ENCODE results near the gene PKMYT1. TPM values are rescaled to one million over a fixed set of nuclear protein-coding genes. Genes with fewer than 3 reads are reported as not detected.

PKMYT1 gene
- total RNA-seq, 1 donor from 2014 or later, result 2.1 TPM

DNA sequence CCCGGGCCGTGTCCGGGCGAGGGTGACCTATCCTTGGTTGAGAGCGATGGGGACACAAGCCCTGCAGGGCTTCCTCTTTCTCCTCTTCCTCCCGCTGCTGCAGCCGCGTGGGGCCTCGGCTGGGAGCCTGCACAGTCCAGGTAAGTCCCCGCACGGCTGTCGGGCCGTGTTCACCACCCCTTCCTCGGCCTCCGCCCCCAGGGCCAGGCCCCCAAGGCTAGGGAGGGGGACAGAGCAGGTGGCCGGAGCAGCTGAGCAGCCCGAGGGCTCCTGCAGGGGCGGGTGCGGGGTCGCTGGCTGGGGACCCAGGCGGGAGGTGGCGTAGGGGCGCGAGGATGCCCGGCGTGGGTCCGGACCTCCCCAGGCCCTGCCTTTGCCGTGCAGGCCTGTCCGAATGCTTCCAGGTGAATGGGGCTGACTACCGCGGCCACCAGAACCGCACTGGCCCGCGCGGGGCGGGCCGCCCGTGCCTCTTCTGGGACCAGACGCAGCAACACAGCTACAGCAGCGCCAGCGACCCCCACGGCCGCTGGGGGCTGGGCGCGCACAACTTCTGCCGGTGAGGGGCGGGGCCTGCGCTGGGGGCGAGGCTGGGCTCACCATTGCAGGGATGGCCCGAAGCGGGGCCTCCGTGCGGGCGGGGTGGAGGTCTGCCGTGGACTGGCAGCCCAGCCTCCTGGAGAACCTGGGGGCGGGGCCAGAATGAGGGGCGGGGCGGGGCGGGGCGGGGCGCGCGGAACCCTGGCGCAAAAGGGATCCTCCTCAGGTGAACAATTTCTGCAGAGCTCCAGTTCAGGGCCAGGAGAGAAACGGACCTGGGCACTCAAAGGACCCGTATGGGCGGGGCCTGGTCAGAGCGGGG, 15.5 kb downstream of the PKMYT1 start:
- Histone ChIP-seq H3K27me3 (ENCODE audit: control insufficient read depth in 3 of 3, insufficient read depth in 3 of 3, low read length in 3 of 3) (peaks cover 67 to 76% (median 69%) of the 10 kb centered on the region in 3 donors), H3K4me1 (ENCODE audit: control insufficient read depth in 3 of 3, insufficient read depth in 3 of 3, low read length in 3 of 3) (peaks cover 21 to 25% (median 24%) of the 10 kb centered on the region in 3 donors), H3K27ac (ENCODE audit: low read depth, low read length) (no peak overlapping the region), H3K4me3 (ENCODE audit: low read length in 3 of 3) (no peak overlapping the region), H3K9me3 (ENCODE audit: control insufficient read depth in 3 of 3, low read length in 3 of 3) (no peaks in the 10 kb centered on the region), H3K9ac (ENCODE audit: low read depth in 1 of 3, low read length in 3 of 3) (no peak overlapping the region), H3K36me3 (ENCODE audit: control insufficient read depth in 3 of 3, insufficient read depth in 3 of 3, low read length in 3 of 3) (no peaks in the 10 kb centered on the region)

GRCh38 chr16:2963723-2964474, 16.3 kb downstream of the PKMYT1 start, which contains the start of gene KREMEN2:
TSS of gene KREMEN2 (plus strand) at chr16:2964275. CDS start at chr16:2964521, 246 bp downstream.
- no peaks in the 10 kb centered on the region for H3K36me3 ChIP-seq (ENCODE audit: control insufficient read depth in 3 of 3, insufficient read depth in 3 of 3, low read length in 3 of 3)
- H3K9me3 ChIP-seq (ENCODE audit: control insufficient read depth in 3 of 3, low read length in 3 of 3), result no peaks in the 10 kb centered on the region
- peak within 1 kb of the TSS in 2 of 3 donors; percentile 29 to 32 for H3K4me3 ChIP-seq (ENCODE audit: low read length in 3 of 3)
- H3K27ac ChIP-seq (ENCODE audit: low read depth, low read length), result no peak within 1 kb of the TSS
- no peak within 1 kb of the TSS for H3K9ac ChIP-seq (ENCODE audit: low read depth in 1 of 3, low read length in 3 of 3)
- H3K4me1 ChIP-seq (ENCODE audit: control insufficient read depth in 3 of 3, insufficient read depth in 3 of 3, low read length in 3 of 3), result peaks cover 20 to 21% (median 21%) of the 10 kb centered on the region in 3 donors
- H3K27me3 ChIP-seq (ENCODE audit: control insufficient read depth in 3 of 3, insufficient read depth in 3 of 3, low read length in 3 of 3), result peaks cover 66 to 81% (median 77%) of the 10 kb centered on the region in 3 donors

DNA sequence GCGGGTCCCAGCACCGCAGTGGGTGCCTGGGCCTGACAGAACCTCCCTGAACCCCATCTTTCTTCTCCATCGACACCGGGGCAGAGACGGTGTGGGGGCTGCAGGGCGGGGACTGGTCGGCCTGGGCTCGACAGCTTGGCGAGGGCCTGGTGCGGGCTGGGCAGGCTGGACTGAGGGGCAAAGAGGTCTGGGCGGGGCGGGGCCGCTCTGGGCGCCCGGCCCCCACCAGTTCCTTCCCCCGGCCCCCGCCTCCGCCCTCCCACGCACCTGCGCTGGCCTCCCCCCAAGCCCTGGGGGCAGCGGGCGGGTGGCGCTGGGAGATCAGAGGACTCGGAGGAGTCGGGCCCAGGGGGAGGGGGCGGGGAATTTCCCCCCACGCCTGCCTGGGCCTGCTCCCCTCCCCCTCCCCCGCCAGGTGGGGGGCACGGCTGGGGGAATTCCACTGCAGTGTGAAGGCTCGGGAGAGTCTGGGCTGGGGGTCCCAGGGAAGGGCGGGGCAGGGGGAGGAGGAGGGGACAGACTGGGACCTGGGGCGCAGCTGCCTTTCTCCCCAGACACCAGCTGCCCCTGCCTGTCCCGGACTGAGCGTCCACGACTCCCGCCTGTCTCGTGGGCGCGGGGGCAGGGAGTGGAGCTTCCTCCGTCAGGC, 17.0 kb downstream of the PKMYT1 start:
- H3K4me1 ChIP-seq (ENCODE audit: control insufficient read depth in 3 of 3, insufficient read depth in 3 of 3, low read length in 3 of 3), result peaks cover 13 to 16% (median 14%) of the 10 kb centered on the region in 3 donors
- no peaks in the 10 kb centered on the region for H3K36me3 ChIP-seq (ENCODE audit: control insufficient read depth in 3 of 3, insufficient read depth in 3 of 3, low read length in 3 of 3)
- peaks cover 59 to 78% (median 72%) of the 10 kb centered on the region in 3 donors for H3K27me3 ChIP-seq (ENCODE audit: control insufficient read depth in 3 of 3, insufficient read depth in 3 of 3, low read length in 3 of 3)
- H3K4me3 ChIP-seq (ENCODE audit: low read length in 3 of 3), result peak overlapping the region in 1 of 3 donors; percentile 32
- no peaks in the 10 kb centered on the region for H3K9me3 ChIP-seq (ENCODE audit: control insufficient read depth in 3 of 3, low read length in 3 of 3)
- no peak overlapping the region for H3K9ac ChIP-seq (ENCODE audit: low read depth in 1 of 3, low read length in 3 of 3)
- H3K27ac ChIP-seq (ENCODE audit: low read depth, low read length), result no peak overlapping the region

GRCh38 chr16:2962334-2963073, 17.7 kb downstream of the PKMYT1 start:
- Histone ChIP-seq H3K4me3 (ENCODE audit: low read length in 3 of 3) (no peak overlapping the region), H3K36me3 (ENCODE audit: control insufficient read depth in 3 of 3, insufficient read depth in 3 of 3, low read length in 3 of 3) (no peaks in the 10 kb centered on the region), H3K9me3 (ENCODE audit: control insufficient read depth in 3 of 3, low read length in 3 of 3) (no peaks in the 10 kb centered on the region), H3K4me1 (ENCODE audit: control insufficient read depth in 3 of 3, insufficient read depth in 3 of 3, low read length in 3 of 3) (peaks cover 12 to 16% (median 14%) of the 10 kb centered on the region in 3 donors), H3K27me3 (ENCODE audit: control insufficient read depth in 3 of 3, insufficient read depth in 3 of 3, low read length in 3 of 3) (peaks cover 54 to 71% (median 65%) of the 10 kb centered on the region in 3 donors), H3K27ac (ENCODE audit: low read depth, low read length) (no peak overlapping the region), H3K9ac (ENCODE audit: low read depth in 1 of 3, low read length in 3 of 3) (no peak overlapping the region)

- no peaks in the 10 kb centered on the region for H3K9me3 ChIP-seq (ENCODE audit: control insufficient read depth in 3 of 3, low read length in 3 of 3)
- H3K27ac ChIP-seq (ENCODE audit: low read depth, low read length), result no peak overlapping the region
- H3K4me1 ChIP-seq (ENCODE audit: control insufficient read depth in 3 of 3, insufficient read depth in 3 of 3, low read length in 3 of 3), result peaks cover 10 to 16% (median 14%) of the 10 kb centered on the region in 3 donors
- no peak overlapping the region for H3K4me3 ChIP-seq (ENCODE audit: low read length in 3 of 3)
- H3K9ac ChIP-seq (ENCODE audit: low read depth in 1 of 3, low read length in 3 of 3), result no peak overlapping the region
- H3K36me3 ChIP-seq (ENCODE audit: control insufficient read depth in 3 of 3, insufficient read depth in 3 of 3, low read length in 3 of 3), result no peaks in the 10 kb centered on the region
- peaks cover 54 to 65% (median 62%) of the 10 kb centered on the region in 3 donors for H3K27me3 ChIP-seq (ENCODE audit: control insufficient read depth in 3 of 3, insufficient read depth in 3 of 3, low read length in 3 of 3)
These were observed 19.8 kb downstream of the PKMYT1 start for GRCh38 chr16:2960183-2961010.

- H3K4me1 ChIP-seq (ENCODE audit: control insufficient read depth in 3 of 3, insufficient read depth in 3 of 3, low read length in 3 of 3), result peaks cover 7 to 9% (median 8%) of the 10 kb centered on the region in 3 donors
- H3K27ac ChIP-seq (ENCODE audit: low read depth, low read length), result no peak overlapping the region
- no peak overlapping the region for H3K9ac ChIP-seq (ENCODE audit: low read depth in 1 of 3, low read length in 3 of 3)
- H3K27me3 ChIP-seq (ENCODE audit: control insufficient read depth in 3 of 3, insufficient read depth in 3 of 3, low read length in 3 of 3), result peaks cover 50 to 70% (median 63%) of the 10 kb centered on the region in 3 donors
- no peak overlapping the region for H3K4me3 ChIP-seq (ENCODE audit: low read length in 3 of 3)
- H3K9me3 ChIP-seq (ENCODE audit: control insufficient read depth in 3 of 3, low read length in 3 of 3), result no peaks in the 10 kb centered on the region
- no peaks in the 10 kb centered on the region for H3K36me3 ChIP-seq (ENCODE audit: control insufficient read depth in 3 of 3, insufficient read depth in 3 of 3, low read length in 3 of 3)
These were observed 21.0 kb downstream of the PKMYT1 start for GRCh38 chr16:2959206-2959605.

- H3K27me3 ChIP-seq (ENCODE audit: control insufficient read depth in 3 of 3, insufficient read depth in 3 of 3, low read length in 3 of 3), result peaks cover 30 to 52% (median 49%) of the 10 kb centered on the region in 3 donors
- H3K9ac ChIP-seq (ENCODE audit: low read depth in 1 of 3, low read length in 3 of 3), result no peak overlapping the region
- H3K27ac ChIP-seq (ENCODE audit: low read depth, low read length), result no peak overlapping the region
These were observed 23.7 kb downstream of the PKMYT1 start for GRCh38 chr16:2956579-2956956.

DNA sequence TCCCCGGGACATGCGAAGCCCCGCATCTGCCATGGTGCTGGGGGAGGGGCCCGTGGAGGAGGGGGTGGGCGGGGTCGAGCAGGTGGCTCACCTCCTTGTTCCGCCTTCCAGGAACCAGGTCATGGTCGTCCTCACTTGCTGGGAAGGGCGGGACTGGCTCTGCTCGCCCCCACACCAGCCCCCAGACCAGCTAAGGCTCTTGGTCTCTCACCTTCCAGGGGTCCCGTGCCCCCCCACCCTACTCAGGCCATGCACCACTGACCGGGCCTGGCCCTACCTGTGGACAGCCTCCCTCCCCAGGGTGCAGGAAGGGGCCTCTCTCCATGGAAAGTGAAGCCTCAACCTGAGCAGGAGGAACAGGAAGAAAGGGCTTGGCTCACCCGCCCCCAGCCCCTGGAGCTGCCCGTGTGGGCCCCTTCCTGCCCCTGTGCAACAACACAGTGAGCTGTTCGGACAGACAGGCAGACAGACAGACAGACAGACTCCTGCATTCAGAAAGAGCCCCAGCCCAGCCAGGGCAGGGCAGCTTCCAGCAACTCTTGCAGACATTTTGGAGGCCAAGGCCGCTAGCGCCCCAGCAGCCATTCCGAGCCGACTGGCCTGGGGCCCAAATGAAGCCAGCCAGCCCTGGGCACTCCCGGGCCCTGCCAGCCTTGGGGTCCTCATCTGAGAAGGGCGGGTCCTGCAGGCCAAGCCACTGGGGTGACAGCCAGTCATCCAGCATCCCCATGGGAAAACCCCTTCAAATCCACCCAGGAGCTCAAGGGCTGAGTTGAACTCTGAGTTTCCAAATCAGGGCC, 24.3 kb downstream of the PKMYT1 start:
- Histone ChIP-seq H3K36me3 (ENCODE audit: control insufficient read depth in 3 of 3, insufficient read depth in 3 of 3, low read length in 3 of 3) (no peaks in the 10 kb centered on the region), H3K4me1 (ENCODE audit: control insufficient read depth in 3 of 3, insufficient read depth in 3 of 3, low read length in 3 of 3) (no peaks in the 10 kb centered on the region), H3K27me3 (ENCODE audit: control insufficient read depth in 3 of 3, insufficient read depth in 3 of 3, low read length in 3 of 3) (peaks cover 28 to 50% (median 45%) of the 10 kb centered on the region in 3 donors), H3K27ac (ENCODE audit: low read depth, low read length) (no peak overlapping the region), H3K9me3 (ENCODE audit: control insufficient read depth in 3 of 3, low read length in 3 of 3) (no peaks in the 10 kb centered on the region), H3K4me3 (ENCODE audit: low read length in 3 of 3) (no peak overlapping the region), H3K9ac (ENCODE audit: low read depth in 1 of 3, low read length in 3 of 3) (no peak overlapping the region)

More at GRCh38 chr16:2956579-2956956, 23.7 kb downstream of the PKMYT1 start:
- H3K36me3 ChIP-seq (ENCODE audit: control insufficient read depth in 3 of 3, insufficient read depth in 3 of 3, low read length in 3 of 3), result no peaks in the 10 kb centered on the region
- no peaks in the 10 kb centered on the region for H3K9me3 ChIP-seq (ENCODE audit: control insufficient read depth in 3 of 3, low read length in 3 of 3)
- H3K4me1 ChIP-seq (ENCODE audit: control insufficient read depth in 3 of 3, insufficient read depth in 3 of 3, low read length in 3 of 3), result no peaks in the 10 kb centered on the region
- H3K4me3 ChIP-seq (ENCODE audit: low read length in 3 of 3), result no peak overlapping the region
